GM18508 (cell line): ENCODE data around the gene RLIM.
A peak's percentile ranks its signal among the peaks of the same experiment; 100 is the strongest.
"Not testable (repeated sequence)": the region's sequence is repeated elsewhere in the genome, so short reads cannot be mapped to it uniquely, and the experiment has no call there.

ENCODE experiments used
- ATAC-seq: cut with Tn5 transposase; IDR thresholded peaks from one replicate; pipeline ENCODE4 v1.9.1; 2021; ENCODE audit warnings: moderate number of reproducible peaks; ENCODE audit not compliant: insufficient read depth, unreplicated experiment

Gene RLIM, protein sequence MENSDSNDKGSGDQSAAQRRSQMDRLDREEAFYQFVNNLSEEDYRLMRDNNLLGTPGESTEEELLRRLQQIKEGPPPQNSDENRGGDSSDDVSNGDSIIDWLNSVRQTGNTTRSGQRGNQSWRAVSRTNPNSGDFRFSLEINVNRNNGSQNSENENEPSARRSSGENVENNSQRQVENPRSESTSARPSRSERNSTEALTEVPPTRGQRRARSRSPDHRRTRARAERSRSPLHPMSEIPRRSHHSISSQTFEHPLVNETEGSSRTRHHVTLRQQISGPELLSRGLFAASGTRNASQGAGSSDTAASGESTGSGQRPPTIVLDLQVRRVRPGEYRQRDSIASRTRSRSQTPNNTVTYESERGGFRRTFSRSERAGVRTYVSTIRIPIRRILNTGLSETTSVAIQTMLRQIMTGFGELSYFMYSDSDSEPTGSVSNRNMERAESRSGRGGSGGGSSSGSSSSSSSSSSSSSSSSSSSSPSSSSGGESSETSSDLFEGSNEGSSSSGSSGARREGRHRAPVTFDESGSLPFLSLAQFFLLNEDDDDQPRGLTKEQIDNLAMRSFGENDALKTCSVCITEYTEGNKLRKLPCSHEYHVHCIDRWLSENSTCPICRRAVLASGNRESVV

DNA sequence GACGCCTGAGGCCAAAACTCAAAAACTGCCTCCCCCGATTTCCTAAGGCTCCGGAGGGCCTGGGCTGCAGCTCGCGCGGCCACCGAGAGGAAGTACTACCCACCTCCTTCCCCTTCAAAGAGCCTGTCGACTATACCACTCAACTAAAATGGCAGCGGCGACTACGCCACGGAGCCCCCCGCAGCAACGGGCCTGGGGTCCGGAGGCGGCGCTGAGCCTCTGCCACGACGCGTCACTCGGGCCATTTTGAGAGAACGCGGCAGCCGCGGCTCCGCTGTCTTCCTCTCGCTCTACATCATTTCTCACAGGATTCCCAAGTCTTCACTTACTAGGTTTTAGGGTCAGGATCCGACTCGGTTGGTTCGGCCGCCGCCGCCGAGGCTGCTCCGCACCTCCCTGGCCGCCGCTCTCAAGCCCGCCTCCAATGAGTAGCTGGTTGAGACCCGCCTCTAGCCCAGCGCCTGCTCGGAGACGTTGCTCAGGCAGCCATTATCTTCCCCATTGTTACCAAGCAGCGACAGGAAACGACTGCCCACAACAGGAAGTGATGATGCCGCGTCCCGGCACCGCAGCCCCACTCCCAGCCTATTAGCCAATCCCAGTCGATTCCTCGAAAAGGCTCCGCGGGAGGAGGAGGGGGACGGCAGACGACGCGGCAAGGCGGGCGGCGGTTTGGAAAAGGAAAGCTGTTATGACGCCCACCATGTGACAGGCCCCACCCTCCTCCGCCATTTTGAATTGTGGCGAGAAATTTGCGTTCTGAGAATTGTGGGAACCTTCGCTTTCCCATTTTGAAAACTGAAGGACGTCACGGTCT, at the start of gene RLIM:
TSS of gene RLIM (minus strand) at position 532 of the 817 bp plus-strand sequence. CDS start 18,647 bp downstream, outside the sequence.
- peak; percentile 88 for ATAC-seq

DNA sequence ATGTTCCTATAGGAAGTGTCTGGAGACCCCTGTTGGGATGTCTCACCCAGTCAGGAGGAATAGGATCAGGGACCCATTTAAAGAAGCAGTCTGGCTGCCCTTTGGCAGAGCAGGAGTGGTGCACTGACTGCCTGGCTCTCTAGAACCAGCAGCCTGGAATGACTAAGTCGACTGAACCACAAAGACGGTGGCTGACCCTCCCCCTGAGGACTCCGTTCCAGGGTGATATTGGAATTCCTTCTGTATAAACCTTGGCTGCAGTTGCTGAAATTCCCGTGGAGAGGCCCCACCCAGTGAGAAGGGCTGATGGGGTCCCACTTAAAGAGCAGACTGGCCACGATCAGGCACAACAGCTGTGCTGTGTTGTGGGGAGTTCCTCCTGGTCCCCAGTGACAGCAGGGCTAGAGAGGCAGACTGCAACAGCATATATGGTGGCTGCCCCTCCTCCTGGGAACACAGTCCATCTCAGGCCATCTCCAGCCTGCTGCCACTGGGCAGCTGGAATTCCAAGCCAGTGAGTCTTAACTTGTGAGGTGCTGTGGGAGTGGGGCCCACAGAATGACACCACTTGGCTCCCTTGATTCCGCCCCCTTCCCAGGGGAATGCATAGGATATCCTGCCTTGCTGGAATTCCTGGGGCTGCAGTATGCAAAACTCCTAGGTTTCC, 41.8 kb upstream of the RLIM start:
- ATAC-seq = no peak

GRCh38 chrX:74654953-74655352, 40.5 kb upstream of the RLIM start:
- ATAC-seq = not testable (repeated sequence)

DNA sequence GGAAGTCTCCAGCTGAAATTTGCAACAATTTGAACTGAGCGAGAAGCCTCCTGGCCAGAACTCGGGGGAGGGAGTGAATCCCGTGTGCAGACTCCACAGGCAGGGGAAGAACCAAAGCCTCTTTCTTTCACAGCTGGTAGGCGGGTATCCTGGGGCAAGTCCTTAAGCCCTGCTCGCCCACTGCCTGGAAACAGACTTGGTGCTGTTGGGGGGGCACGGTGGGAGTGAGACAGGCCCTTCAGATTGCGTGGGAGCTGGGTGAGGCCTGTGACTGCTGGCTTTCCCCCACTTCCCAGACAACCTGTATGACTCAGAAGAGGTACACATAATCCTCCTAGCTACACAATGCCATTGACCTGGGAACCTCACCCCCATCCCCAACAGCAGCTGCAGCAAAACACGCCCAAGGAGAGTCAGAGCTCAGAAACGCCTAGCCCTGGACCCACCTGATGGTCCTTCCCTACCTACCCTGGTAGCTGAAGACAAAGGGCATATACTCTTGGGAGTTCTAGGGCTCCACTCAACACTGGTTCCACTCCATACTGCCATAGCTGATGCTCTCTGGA, 22.4 kb upstream of the RLIM start:
- ATAC-seq = no peak

GRCh38 chrX:74613370-74614092, 893 bp downstream of the RLIM start:
- no peak for ATAC-seq

DNA sequence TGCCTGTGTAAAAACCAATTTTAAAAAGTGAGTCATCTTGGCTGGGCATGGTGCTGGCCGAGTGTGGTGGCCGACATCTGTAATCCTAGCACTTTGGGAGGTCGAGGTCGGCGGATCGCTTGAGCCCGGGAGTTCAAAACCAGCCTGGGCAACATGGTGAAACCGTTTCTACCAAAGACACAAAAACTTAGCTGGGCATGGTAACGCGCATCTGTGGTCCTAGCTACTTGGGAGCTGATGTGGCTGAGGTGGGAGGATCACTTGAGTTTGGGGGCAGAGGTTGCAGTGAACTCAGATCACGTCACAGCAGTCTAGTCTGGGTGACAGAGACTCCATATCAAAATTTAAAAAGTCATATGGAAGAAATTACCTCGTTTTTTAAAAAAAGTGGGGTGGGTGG, 7.6 kb downstream of the RLIM start:
- ATAC-seq = no peak

DNA sequence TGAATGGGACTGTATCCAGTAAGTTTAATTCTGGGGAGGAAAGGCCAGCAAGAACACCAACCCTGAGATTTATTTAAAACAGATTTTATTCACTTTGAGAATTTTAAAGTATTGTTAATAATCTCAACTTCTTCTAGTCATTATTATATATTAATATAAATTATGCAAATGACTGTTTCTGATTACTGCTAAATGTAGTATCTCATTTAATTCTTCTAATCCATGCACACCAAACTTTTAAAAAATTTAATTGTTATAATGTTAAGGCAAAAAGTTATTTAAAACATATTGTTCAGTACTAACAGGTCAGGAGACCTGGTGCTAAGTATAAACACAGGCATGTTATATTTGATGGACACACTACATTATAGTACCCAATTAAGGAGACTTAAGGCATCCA, 8.1 kb downstream of the RLIM start:
- no peak for ATAC-seq

DNA sequence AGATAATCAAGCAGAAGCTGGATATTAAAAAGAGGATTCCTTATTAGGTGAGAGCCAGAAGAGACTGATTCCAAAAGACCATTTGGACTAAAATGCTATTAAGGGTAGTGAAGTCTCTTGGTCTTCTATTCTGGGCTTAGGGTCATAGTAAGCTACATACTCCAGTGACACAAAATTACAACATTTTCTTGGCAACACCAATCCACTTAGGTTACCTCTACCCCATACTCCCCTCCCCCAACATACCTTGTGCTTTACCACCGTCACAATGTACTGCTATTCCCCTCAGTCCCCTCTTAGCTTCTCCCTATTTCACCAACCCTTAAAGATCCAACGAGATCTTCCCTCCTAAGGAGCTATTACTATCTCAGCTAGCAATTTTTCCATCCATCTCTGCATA, 11.4 kb downstream of the RLIM start:
- no peak for ATAC-seq

DNA sequence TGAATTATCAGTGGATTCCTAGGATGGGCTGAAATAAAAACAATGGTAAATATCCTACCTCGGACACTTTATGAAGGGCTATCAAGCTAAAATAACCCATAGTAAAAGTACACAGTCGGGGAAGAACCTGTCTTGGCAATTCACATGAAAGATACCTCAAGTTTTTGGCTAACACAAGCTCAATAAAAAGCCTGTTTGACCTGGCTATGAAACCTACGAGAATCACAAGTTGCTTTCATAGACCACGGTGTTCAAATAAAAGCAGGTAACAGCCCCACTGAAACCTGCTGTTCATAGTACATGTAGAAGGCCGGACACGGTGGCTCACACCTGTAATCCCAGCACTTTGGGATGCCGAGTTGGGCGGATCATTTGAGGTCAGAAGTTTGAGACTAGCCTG, 12.3 kb downstream of the RLIM start:
- ATAC-seq = no peak

DNA sequence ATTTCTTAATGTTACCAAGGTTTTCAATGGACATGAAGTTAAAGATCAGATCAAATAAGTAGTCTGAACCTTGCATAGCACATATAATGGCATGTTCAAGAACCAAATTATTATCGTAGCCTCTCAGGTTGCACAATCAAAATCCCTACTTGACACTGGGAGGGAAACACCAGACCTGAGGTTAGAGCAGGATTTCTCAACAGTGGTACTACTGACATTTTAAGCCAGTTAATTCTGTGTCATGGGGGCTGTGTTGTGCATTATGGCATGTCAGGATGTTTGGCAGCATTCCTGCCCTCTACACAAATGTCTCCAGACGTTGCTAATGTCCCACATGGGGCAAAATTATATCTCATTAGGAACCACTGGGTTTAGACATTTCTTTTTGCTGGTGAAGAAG, 20.8 kb downstream of the RLIM start:
- no peak for ATAC-seq

GRCh38 chrX:74585766-74586165, 28.7 kb downstream of the RLIM start:
- ATAC-seq = no peak

DNA sequence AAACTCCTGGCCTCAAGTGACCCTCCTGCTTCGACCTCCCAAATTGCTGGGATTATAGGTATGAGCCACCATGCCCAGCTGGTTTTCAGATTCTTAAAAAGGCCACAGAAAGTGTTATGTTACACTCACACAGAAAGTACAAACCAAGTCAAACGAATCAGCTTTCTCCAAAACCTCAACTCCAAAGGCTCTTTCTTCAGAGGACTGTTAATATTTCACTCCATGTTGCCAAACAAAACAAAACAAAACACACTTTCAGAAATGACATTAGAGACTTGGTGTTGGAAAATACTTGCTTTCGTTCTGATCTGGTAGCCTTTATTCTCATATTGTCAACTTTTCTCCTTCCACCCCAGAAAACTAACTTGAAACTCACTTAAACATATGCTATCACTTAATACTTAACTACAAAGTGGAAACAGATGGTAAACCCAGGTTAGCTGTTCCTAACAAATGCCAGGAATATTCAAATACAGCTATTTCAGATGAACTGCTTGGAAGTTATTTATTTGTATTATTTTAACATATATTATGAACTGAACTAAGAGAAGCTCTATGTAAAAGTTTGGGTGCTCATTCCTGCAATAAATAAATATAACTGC, 34.7 kb downstream of the RLIM start:
- no peak for ATAC-seq

- no peak for ATAC-seq
These were observed 36.3 kb downstream of the RLIM start for GRCh38 chrX:74578137-74578536.

- no peak for ATAC-seq
These were observed 57.0 kb downstream of the RLIM start for GRCh38 chrX:74557378-74557777.

- ATAC-seq = no peak
These were observed 62.5 kb downstream of the RLIM start for GRCh38 chrX:74551934-74552333.

GRCh38 chrX:74550295-74550802, 64.1 kb downstream of the RLIM start:
- no peak for ATAC-seq

DNA sequence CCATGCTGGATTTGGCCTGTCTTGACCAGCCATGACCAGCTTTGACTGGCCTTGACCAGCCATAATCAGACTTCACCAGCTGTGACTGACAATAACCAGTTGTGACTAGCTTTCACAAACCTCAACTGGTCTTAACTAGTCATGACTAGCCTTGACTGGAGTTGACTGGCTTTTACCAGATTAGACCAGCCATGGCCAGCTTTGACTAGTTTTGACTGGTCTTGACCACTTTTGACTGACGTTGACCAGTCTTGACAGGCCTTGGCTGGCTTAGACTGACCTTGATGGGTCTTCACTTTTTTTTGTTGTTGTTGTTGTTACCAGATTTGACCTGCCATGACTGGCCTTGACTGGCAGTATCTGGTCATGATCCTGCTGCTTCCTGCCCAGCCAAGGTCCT, 67.4 kb downstream of the RLIM start:
- ATAC-seq = no peak

- ATAC-seq = no peak
These were observed 68.4 kb downstream of the RLIM start for GRCh38 chrX:74545880-74546523.
